ENCODE data around the gene ALDOB.

DNA sequence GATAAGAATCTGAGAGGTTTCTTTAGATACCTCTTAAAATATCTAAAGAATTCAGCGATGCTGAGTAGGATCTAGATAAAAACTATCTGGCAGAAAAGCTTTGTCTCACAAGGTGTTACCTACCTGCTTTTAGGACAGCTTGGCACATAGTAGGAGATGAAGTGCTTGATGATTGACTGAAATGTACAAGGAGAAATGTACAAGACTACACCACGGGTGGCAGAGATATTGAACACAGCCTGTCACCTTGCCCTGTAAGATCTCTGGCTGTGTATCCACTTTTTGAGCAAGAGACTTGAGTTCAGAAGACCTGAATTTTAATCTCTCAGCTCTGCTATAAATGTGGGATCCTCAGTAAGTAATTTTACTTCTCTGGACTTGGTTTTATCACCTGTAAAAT lies 15.7 kb downstream of the ALDOB start:
- TF ChIP-seq, protein P1, sequence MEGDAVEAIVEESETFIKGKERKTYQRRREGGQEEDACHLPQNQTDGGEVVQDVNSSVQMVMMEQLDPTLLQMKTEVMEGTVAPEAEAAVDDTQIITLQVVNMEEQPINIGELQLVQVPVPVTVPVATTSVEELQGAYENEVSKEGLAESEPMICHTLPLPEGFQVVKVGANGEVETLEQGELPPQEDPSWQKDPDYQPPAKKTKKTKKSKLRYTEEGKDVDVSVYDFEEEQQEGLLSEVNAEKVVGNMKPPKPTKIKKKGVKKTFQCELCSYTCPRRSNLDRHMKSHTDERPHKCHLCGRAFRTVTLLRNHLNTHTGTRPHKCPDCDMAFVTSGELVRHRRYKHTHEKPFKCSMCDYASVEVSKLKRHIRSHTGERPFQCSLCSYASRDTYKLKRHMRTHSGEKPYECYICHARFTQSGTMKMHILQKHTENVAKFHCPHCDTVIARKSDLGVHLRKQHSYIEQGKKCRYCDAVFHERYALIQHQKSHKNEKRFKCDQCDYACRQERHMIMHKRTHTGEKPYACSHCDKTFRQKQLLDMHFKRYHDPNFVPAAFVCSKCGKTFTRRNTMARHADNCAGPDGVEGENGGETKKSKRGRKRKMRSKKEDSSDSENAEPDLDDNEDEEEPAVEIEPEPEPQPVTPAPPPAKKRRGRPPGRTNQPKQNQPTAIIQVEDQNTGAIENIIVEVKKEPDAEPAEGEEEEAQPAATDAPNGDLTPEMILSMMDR (IDR thresholded peaks at IDR 0.05), result no peak
- no peak for TF ChIP-seq POLR2A (IDR thresholded peaks at IDR 0.05)
